H9 (cell line): ENCODE measurements around the gene DPH5. TPM values are rescaled to one million over a fixed set of nuclear protein-coding genes. Genes with fewer than 3 reads are reported as not detected.

Source experiments
- DNase-seq: peaks from one replicate; pipeline ENCODE4 v3.0.0-alpha.2; 2017
- H2AFZ ChIP-seq: one replicate; pipeline ENCODE4 v1.6.1; 2013; ENCODE audit warnings: mild to moderate bottlenecking, low read length, control low read depth, moderate library complexity
- H2AK5ac ChIP-seq: 2 replicates; pipeline ENCODE4 v1.6.1; 2013; ENCODE audit warnings: low read length, control low read depth, mixed read lengths; ENCODE audit not compliant: insufficient read length
- H2BK120ac ChIP-seq: one replicate; pipeline ENCODE4 v1.6.1; 2013; ENCODE audit warnings: low read depth, mild to moderate bottlenecking, low read length, control low read depth, inconsistent platforms; ENCODE audit not compliant: poor library complexity, severe bottlenecking
- H2BK12ac ChIP-seq: 2 replicates; pipeline ENCODE4 v1.6.1; 2013; ENCODE audit warnings: low read length, control low read depth, mixed read lengths, low read depth; ENCODE audit not compliant: insufficient read length
- H2BK15ac ChIP-seq: 2 replicates; pipeline ENCODE4 v1.6.1; 2013; ENCODE audit warnings: low read depth, low read length, control low read depth
- H2BK20ac ChIP-seq: one replicate; pipeline ENCODE4 v1.6.1; 2013; ENCODE audit warnings: low read depth, mild to moderate bottlenecking, low read length, control low read depth, inconsistent platforms; ENCODE audit not compliant: poor library complexity, severe bottlenecking
- H2BK5ac ChIP-seq: 2 replicates; pipeline ENCODE4 v1.6.1; 2013; ENCODE audit warnings: low read length, control low read depth, mixed read lengths; ENCODE audit not compliant: insufficient read length
- H3K14ac ChIP-seq: 2 replicates; pipeline ENCODE4 v1.6.1; 2013; ENCODE audit warnings: low read length, control low read depth; ENCODE audit not compliant: insufficient read depth
- H3K18ac ChIP-seq: 2 replicates; pipeline ENCODE4 v1.6.1; 2013; ENCODE audit warnings: low read depth, mild to moderate bottlenecking, mixed read lengths, low read length, control low read depth; ENCODE audit not compliant: insufficient read length
- H3K23ac ChIP-seq: 2 replicates; pipeline ENCODE4 v1.6.1; 2013; ENCODE audit warnings: low read length, control low read depth, mixed read lengths, low read depth; ENCODE audit not compliant: insufficient read length
- H3K23me2 ChIP-seq: 2 replicates; pipeline ENCODE4 v1.6.1; 2013; ENCODE audit warnings: low read depth, mild to moderate bottlenecking, mixed read lengths, low read length, control low read depth; ENCODE audit not compliant: insufficient read length, poor library complexity, severe bottlenecking
- H3K27ac ChIP-seq: 2 replicates; pipeline ENCODE4 v1.5.1; 2013; ENCODE audit warnings: low read length, control low read depth, mixed read lengths, low read depth; ENCODE audit not compliant: insufficient read length
- H3K27me3 ChIP-seq: 2 replicates; pipeline ENCODE4 v1.6.1; 2013; ENCODE audit warnings: low read length, control low read depth, inconsistent platforms; ENCODE audit not compliant: insufficient read depth
- H3K4ac ChIP-seq: 2 replicates; pipeline ENCODE4 v1.6.1; 2013; ENCODE audit warnings: low read depth, mild to moderate bottlenecking, control low read depth, inconsistent platforms, low read length, moderate library complexity
- H3K4me1 ChIP-seq: 2 replicates; pipeline ENCODE4 v1.6.1; 2013; ENCODE audit warnings: low read length, control low read depth, inconsistent platforms; ENCODE audit not compliant: insufficient read depth
- H3K4me2 ChIP-seq: 2 replicates; pipeline ENCODE4 v1.6.1; 2013; ENCODE audit warnings: low read length, control low read depth, mixed read lengths; ENCODE audit not compliant: insufficient read length, insufficient read depth
- H3K56ac ChIP-seq: 2 replicates; pipeline ENCODE4 v1.6.1; 2013; ENCODE audit warnings: low read depth, mild to moderate bottlenecking, mixed read lengths, low read length, control low read depth; ENCODE audit not compliant: insufficient read length
- H3K79me1 ChIP-seq: 2 replicates; pipeline ENCODE4 v1.6.1; 2013; ENCODE audit warnings: low read depth, mild to moderate bottlenecking, moderate library complexity, low read length, control low read depth, inconsistent platforms; ENCODE audit not compliant: insufficient read depth, poor library complexity, severe bottlenecking
- H3K79me2 ChIP-seq: 2 replicates; pipeline ENCODE4 v1.6.1; 2013; ENCODE audit warnings: low read length, control low read depth, inconsistent platforms; ENCODE audit not compliant: insufficient read depth
- H3K9ac ChIP-seq: 2 replicates; pipeline ENCODE4 v1.6.1; 2013; ENCODE audit warnings: low read length, control low read depth, mixed read lengths; ENCODE audit not compliant: insufficient read length; ENCODE audit errors: extremely low read depth
- H3K9me3 ChIP-seq: one replicate; pipeline ENCODE4 v1.6.1; 2013; ENCODE audit warnings: low read depth, low read length, inconsistent platforms; ENCODE audit not compliant: control insufficient read depth
- H3T11ph ChIP-seq: one replicate; pipeline ENCODE4 v1.6.1; 2013; ENCODE audit warnings: mild to moderate bottlenecking, low read length, control low read depth, inconsistent platforms
- H4K20me1 ChIP-seq: one replicate; pipeline ENCODE4 v1.6.1; 2013; ENCODE audit not compliant: control insufficient read depth, insufficient read length, insufficient read depth
- H4K5ac ChIP-seq: 2 replicates; pipeline ENCODE4 v1.6.1; 2013; ENCODE audit warnings: low read depth, mild to moderate bottlenecking, mixed read lengths, low read length, control low read depth; ENCODE audit not compliant: insufficient read length
- H4K8ac ChIP-seq: replicated peaks from 2 replicates; pipeline ENCODE4 v1.6.1; 2013; ENCODE audit warnings: low read length, control low read depth, mixed read lengths, low read depth; ENCODE audit not compliant: insufficient read length
- H4K91ac ChIP-seq: 2 replicates; pipeline ENCODE4 v1.6.1; 2013; ENCODE audit warnings: low read depth, mild to moderate bottlenecking, moderate library complexity, mixed read lengths, low read length, control low read depth; ENCODE audit not compliant: insufficient read length
- H3K27ac Mint-ChIP-seq, 3 experiments: 2 replicates in 2 of 3; 3 replicates in 1 of 3; pipeline ENCODE4 v1.8.0; 2020 to 2021; ENCODE audit warnings: mixed read lengths in 3 of 3, mild to moderate bottlenecking in 1 of 3, moderate library complexity in 1 of 3
- H3K27me3 Mint-ChIP-seq: 2 replicates; pipeline ENCODE4 v1.8.0; 2021; ENCODE audit warnings: low read depth, mild to moderate bottlenecking, moderate library complexity, mixed read lengths
- H3K36me3 Mint-ChIP-seq, 3 experiments: 2 replicates in 2 of 3; 3 replicates in 1 of 3; pipeline ENCODE4 v1.8.0; 2020 to 2021; ENCODE audit warnings: low read depth in 3 of 3, mixed read lengths in 3 of 3; ENCODE audit not compliant: insufficient read depth in 1 of 3
- H3K4me1 Mint-ChIP-seq, 2 experiments: 2 replicates each; pipeline ENCODE4 v1.8.0; 2020; ENCODE audit warnings: mixed read lengths in 2 of 2
- H3K4me3 Mint-ChIP-seq, 2 experiments: 2 replicates in 1 of 2; 3 replicates in 1 of 2; pipeline ENCODE4 v1.8.0; 2020 to 2021; ENCODE audit warnings: mild to moderate bottlenecking in 2 of 2, mixed read lengths in 2 of 2, moderate library complexity in 1 of 2
- H3K9me3 Mint-ChIP-seq, 2 experiments: 2 replicates in 1 of 2; 3 replicates in 1 of 2; pipeline ENCODE4 v1.8.0; 2020; ENCODE audit warnings: mild to moderate bottlenecking in 2 of 2, mixed read lengths in 2 of 2, moderate library complexity in 1 of 2
- CTCF ChIP-seq: fragments of 200-600 bp; sonication (generic); conservative IDR thresholded peaks from 3 replicates; pipeline ENCODE4 v1.8.0; 2021; ENCODE audit warnings: antibody characterized with exemption, mild to moderate bottlenecking
- total RNA-seq: library from RNA; stranded (reverse); gene quantifications from 2 replicates; pipeline ENCODE4 v1.2.1, GENCODE V29; 2021

DPH5 gene
- total RNA-seq, 1 experiment from 2014 or later: 49.4 TPM

GRCh38 chr1:101044259-101044658 is 18.7 kb upstream of the DPH5 start:
- no peak overlapping the region for H4K5ac ChIP-seq
- no peak overlapping the region for H3K23ac ChIP-seq
- no peaks in the 10 kb centered on the region for H3K79me2 ChIP-seq
- Mint-ChIP-seq H3K4me3 (no peak overlapping the region), H3K27me3 (no peaks in the 10 kb centered on the region; the same call in 1 of the 2 replicates), H3K27ac (no peak overlapping the region; a peak in 1 of 7 replicates), H3K36me3 (peaks cover 21 to 23% (median 23%) of the 10 kb centered on the region in 3 experiments), H3K4me1 (no peaks in the 10 kb centered on the region), H3K9me3 (peaks cover 20 to 21% of the 10 kb centered on the region in 2 experiments)
- H3K79me1 ChIP-seq: no peaks in the 10 kb centered on the region
- H3T11ph ChIP-seq: no peak overlapping the region
- H3K56ac ChIP-seq: no peak overlapping the region
- H2AK5ac ChIP-seq: no peak overlapping the region
- no peaks in the 10 kb centered on the region for H3K23me2 ChIP-seq
- H2BK20ac ChIP-seq: no peak overlapping the region
- peaks cover 15% of the 10 kb centered on the region for H3K9me3 ChIP-seq
- H3K4ac ChIP-seq: no peak overlapping the region
- H3K14ac ChIP-seq: no peak overlapping the region
- no peak overlapping the region for H2AFZ ChIP-seq
- H2BK15ac ChIP-seq: no peak overlapping the region
- no peak overlapping the region for H2BK5ac ChIP-seq
- H4K8ac ChIP-seq: no peak overlapping the region
- no peak overlapping the region for H2BK12ac ChIP-seq
- no peak overlapping the region for H3K18ac ChIP-seq
- no peaks in the 10 kb centered on the region for H3K4me1 ChIP-seq
- no peak overlapping the region for H4K91ac ChIP-seq
- DNase-seq: no peak
- H3K27ac ChIP-seq: no peak overlapping the region
- no peak overlapping the region for H3K9ac ChIP-seq
- no peaks in the 10 kb centered on the region for H3K27me3 ChIP-seq
- H3K4me2 ChIP-seq: no peak overlapping the region
- H4K20me1 ChIP-seq: no peaks in the 10 kb centered on the region
- no peak for TF ChIP-seq CTCF
- H2BK120ac ChIP-seq: no peak overlapping the region
